Ishikawa (cell line): Measurements from ENCODE around the gene RRH.

Source experiments
- CEBPB ChIP-seq: IDR thresholded peaks from 2 replicates; pipeline ENCODE4 v1.6.1; 2012
- CREB1 ChIP-seq: IDR thresholded peaks from 2 replicates; pipeline ENCODE4 v1.6.1; 2012; ENCODE audit warnings: low read depth
- EGR1 ChIP-seq: IDR thresholded peaks from 2 replicates; pipeline ENCODE4 v1.6.1; 2012
- EP300 ChIP-seq: IDR thresholded peaks from 2 replicates; pipeline ENCODE4 v1.6.1; 2012; ENCODE audit warnings: borderline replicate concordance
- FOXM1 ChIP-seq: IDR thresholded peaks from 2 replicates; pipeline ENCODE4 v1.6.1; 2012; ENCODE audit warnings: low read depth, borderline replicate concordance
- MAX ChIP-seq: IDR thresholded peaks from 2 replicates; pipeline ENCODE4 v1.6.1; 2012
- NFIC ChIP-seq: IDR thresholded peaks from 2 replicates; pipeline ENCODE4 v1.6.1; 2012
- RAD21 ChIP-seq: IDR thresholded peaks from 2 replicates; pipeline ENCODE4 v1.6.1; 2012; ENCODE audit warnings: low read depth
- TAF1 ChIP-seq: IDR thresholded peaks from 2 replicates; pipeline ENCODE4 v1.6.1; 2012; ENCODE audit warnings: low read depth, mild to moderate bottlenecking
- TCF12 ChIP-seq: IDR thresholded peaks from 2 replicates; pipeline ENCODE4 v1.6.1; 2012; ENCODE audit warnings: low read depth
- TEAD4 ChIP-seq: IDR thresholded peaks from 2 replicates; pipeline ENCODE4 v1.6.1; 2012
- USF1 ChIP-seq: IDR thresholded peaks from 2 replicates; pipeline ENCODE4 v1.6.1; 2012
- YY1 ChIP-seq: IDR thresholded peaks from 2 replicates; pipeline ENCODE4 v1.6.1; 2012; ENCODE audit warnings: low read depth
- ZBTB7A ChIP-seq: IDR thresholded peaks from 2 replicates; pipeline ENCODE4 v1.6.1; 2012; ENCODE audit warnings: low read depth
- TF ChIP-seq, protein P1 (sequence below): IDR thresholded peaks from 2 replicates; pipeline ENCODE4 v1.6.1; 2012; ENCODE audit warnings: low read depth, mild to moderate bottlenecking

RRH gene

DNA sequence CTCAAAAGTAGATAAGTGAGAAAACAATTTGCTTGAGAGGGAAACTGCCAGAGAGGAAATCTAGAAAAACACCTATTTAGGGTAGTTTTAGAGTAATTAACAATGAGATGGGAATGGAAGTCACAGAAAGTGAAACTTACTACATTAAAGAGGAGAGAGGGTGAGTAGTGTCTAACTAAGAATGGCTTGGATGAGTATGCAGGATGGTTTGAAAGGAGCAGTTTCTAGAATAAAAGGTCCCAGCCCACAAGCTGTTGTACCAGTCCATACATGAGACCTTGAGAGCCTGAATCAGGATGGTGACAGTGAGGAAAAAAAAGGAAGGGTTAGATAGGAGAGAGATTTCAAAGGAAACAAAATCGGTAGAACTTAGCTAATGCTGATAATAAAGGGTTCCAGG lies 10.9 kb upstream of the RRH start:
- TF ChIP-seq EGR1 (no peak), TEAD4 (no peak), TAF1 (no peak), EP300 (no peak), USF1 (no peak), CREB1 (no peak), FOXM1 (no peak), CEBPB (no peak), NFIC (no peak), RAD21 (no peak)
- TF ChIP-seq, protein P1, sequence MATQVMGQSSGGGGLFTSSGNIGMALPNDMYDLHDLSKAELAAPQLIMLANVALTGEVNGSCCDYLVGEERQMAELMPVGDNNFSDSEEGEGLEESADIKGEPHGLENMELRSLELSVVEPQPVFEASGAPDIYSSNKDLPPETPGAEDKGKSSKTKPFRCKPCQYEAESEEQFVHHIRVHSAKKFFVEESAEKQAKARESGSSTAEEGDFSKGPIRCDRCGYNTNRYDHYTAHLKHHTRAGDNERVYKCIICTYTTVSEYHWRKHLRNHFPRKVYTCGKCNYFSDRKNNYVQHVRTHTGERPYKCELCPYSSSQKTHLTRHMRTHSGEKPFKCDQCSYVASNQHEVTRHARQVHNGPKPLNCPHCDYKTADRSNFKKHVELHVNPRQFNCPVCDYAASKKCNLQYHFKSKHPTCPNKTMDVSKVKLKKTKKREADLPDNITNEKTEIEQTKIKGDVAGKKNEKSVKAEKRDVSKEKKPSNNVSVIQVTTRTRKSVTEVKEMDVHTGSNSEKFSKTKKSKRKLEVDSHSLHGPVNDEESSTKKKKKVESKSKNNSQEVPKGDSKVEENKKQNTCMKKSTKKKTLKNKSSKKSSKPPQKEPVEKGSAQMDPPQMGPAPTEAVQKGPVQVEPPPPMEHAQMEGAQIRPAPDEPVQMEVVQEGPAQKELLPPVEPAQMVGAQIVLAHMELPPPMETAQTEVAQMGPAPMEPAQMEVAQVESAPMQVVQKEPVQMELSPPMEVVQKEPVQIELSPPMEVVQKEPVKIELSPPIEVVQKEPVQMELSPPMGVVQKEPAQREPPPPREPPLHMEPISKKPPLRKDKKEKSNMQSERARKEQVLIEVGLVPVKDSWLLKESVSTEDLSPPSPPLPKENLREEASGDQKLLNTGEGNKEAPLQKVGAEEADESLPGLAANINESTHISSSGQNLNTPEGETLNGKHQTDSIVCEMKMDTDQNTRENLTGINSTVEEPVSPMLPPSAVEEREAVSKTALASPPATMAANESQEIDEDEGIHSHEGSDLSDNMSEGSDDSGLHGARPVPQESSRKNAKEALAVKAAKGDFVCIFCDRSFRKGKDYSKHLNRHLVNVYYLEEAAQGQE: no peak

- no peak for TF ChIP-seq TAF1
- no peak for TF ChIP-seq USF1
- TF ChIP-seq, protein P1: no peak
- no peak for TF ChIP-seq MAX
- no peak for TF ChIP-seq YY1
- no peak for TF ChIP-seq ZBTB7A
- no peak for TF ChIP-seq RAD21
- TF ChIP-seq EGR1: no peak
- no peak for TF ChIP-seq FOXM1
- no peak for TF ChIP-seq TCF12
- TF ChIP-seq NFIC: no peak
- TF ChIP-seq EP300: no peak
- no peak for TF ChIP-seq CREB1
- no peak for TF ChIP-seq TEAD4
- TF ChIP-seq CEBPB: no peak
These were observed 9.5 kb upstream of the RRH start for GRCh38 chr4:109818268-109818667.

- no peak for TF ChIP-seq YY1
- TF ChIP-seq USF1: no peak
- TF ChIP-seq CREB1: no peak
These were observed 7.2 kb upstream of the RRH start for GRCh38 chr4:109820563-109820962.

DNA sequence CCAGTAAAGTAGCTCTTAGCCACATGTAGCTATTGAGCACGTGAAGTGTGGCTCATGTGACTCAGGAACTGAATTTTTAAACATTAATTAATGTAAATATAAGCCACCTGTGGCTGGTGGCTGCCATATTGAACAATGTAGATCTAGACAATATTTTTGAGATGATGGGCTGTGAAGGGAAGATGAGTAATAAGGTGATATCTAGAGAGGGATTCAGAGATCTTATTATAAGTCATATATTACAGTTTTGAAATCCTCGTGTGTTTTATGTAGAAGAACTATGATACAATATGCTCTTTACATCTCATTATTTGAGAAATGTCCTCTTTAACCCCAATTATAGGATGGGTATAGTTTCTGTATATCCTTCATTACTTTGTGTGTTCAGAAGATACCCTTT lies 6.6 kb upstream of the RRH start:
- TF ChIP-seq TEAD4 (no peak), NFIC (no peak), EP300 (no peak), CEBPB (no peak), ZBTB7A (no peak), FOXM1 (no peak), TCF12 (no peak), USF1 (no peak), YY1 (no peak), EGR1 (no peak), RAD21 (no peak), TAF1 (no peak), MAX (no peak), CREB1 (no peak)
- TF ChIP-seq, protein P1: no peak
